Panc1 (cell line): ENCODE results near the gene OGFOD2. TPM values are rescaled to one million over a fixed set of nuclear protein-coding genes. Genes with fewer than 3 reads are reported as not detected.
A peak's percentile ranks its signal among the peaks of the same experiment; 100 is the strongest.

Source experiments
- ATAC-seq: fragments of 200-7000 bp; cut with Tn5 transposase; 2 replicates; pipeline ENCODE4 v1.9.1; 2020; ENCODE audit warnings: mild to moderate bottlenecking, moderate library complexity
- BruUV-seq: library from RNA; stranded (reverse); fragments of 400-500 nt; replicated peaks from 2 replicates; lab custom pipeline; 2021; lab: Mats Ljungman, UMichigan
- CTCF ChIA-PET: fragments of 300-600 bp; sonication (Branson Sonifier 250); formaldehyde crosslinking; loops from one replicate; lab custom pipeline; 2022; ENCODE audit warnings: antibody characterized with exemption; lab: Charles Lee
- POLR2A ChIA-PET: fragments of 300-600 bp; sonication (Branson Sonifier 250); formaldehyde crosslinking; loops from one replicate; lab custom pipeline; 2022; ENCODE audit warnings: antibody characterized with exemption; lab: Charles Lee
- DNase-seq: peaks from one replicate; pipeline ENCODE4 v3.0.0-alpha.2; 2010; ENCODE audit warnings: low read depth, low spot score
- H3K27ac ChIP-seq: 2 replicates; pipeline ENCODE4 v1.5.1; 2011; ENCODE audit warnings: mild to moderate bottlenecking, low read length, inconsistent platforms
- H3K27me3 ChIP-seq: fragments of 200-500 bp; sonication (Bioruptor generic); 2 replicates; pipeline ENCODE4 v1.6.0; 2014; ENCODE audit warnings: low read length, inconsistent platforms; ENCODE audit not compliant: control insufficient read depth, insufficient read depth
- H3K36me3 ChIP-seq: fragments of 200-500 bp; sonication (Bioruptor generic); 2 replicates; pipeline ENCODE4 v1.5.1; 2014; ENCODE audit warnings: inconsistent platforms, mild to moderate bottlenecking, low read length, moderate library complexity; ENCODE audit not compliant: control insufficient read depth, insufficient read depth
- H3K4me1 ChIP-seq: 2 replicates; pipeline ENCODE4 v1.5.1; 2011; ENCODE audit warnings: inconsistent platforms, mild to moderate bottlenecking, low read length, moderate library complexity; ENCODE audit not compliant: control insufficient read depth, insufficient read depth
- H3K4me3 ChIP-seq, 2 experiments: 2 replicates each; pipeline ENCODE4 v1.5.1; 2011 to 2012; ENCODE audit warnings: low read depth in 2 of 2, low read length in 2 of 2, mild to moderate bottlenecking in 2 of 2, inconsistent platforms in 1 of 2, moderate library complexity in 1 of 2
- H3K9me3 ChIP-seq: fragments of 200-500 bp; sonication (Bioruptor generic); 2 replicates; pipeline ENCODE4 v1.5.1; 2014; ENCODE audit warnings: low read depth, mild to moderate bottlenecking, inconsistent platforms, low read length, moderate library complexity; ENCODE audit not compliant: control insufficient read depth, insufficient read depth
- CTCF ChIP-seq: fragments of 450-650 bp; IDR thresholded peaks from 2 replicates; pipeline ENCODE4 v1.5.1; 2017; ENCODE audit warnings: mild to moderate bottlenecking
- POLR2AphosphoS5 ChIP-seq: IDR thresholded peaks from 2 replicates; pipeline ENCODE4 v1.6.1; 2012; ENCODE audit warnings: mild to moderate bottlenecking, low read depth, low read length, moderate library complexity
- SIN3A ChIP-seq: IDR thresholded peaks from 2 replicates; pipeline ENCODE4 v1.6.1; 2012; ENCODE audit warnings: low read depth, mild to moderate bottlenecking, low read length, moderate library complexity, borderline replicate concordance; ENCODE audit not compliant: insufficient read depth
- TCF7L2 ChIP-seq: IDR thresholded peaks from 2 replicates; pipeline ENCODE4 v1.6.1; 2011; ENCODE audit warnings: mild to moderate bottlenecking, low read depth, low read length, inconsistent platforms
- in situ Hi-C: cut with HindIII; loops from 2 replicates; pipeline ENCODE4 v1.10.0; 2016; ENCODE audit warnings: low sequenced_read_pairs, low pct_unique_long_range_greater_than_20kb
- intact Hi-C: fragments of 100-400 bp; cut with micrococcal nuclease; formaldehyde crosslinking; loops from one replicate; pipeline ENCODE4 v1.10.0; 2022; ENCODE audit not compliant: unreplicated experiment
- total RNA-seq: library from RNA; stranded (reverse); gene quantifications from one replicate; pipeline ENCODE4 v1.2.1, GENCODE V29; 2021; ENCODE audit not compliant: unreplicated experiment
- TF ChIP-seq, protein P1 (sequence below), 2 experiments: IDR thresholded peaks; 2 replicates each; pipeline ENCODE4 v1.6.1; 2011 to 2012; ENCODE audit warnings: low read depth in 2 of 2, control low read depth in 1 of 2, low read length in 1 of 2, mild to moderate bottlenecking in 1 of 2, moderate library complexity in 1 of 2; ENCODE audit not compliant: insufficient read depth in 1 of 2

The OGFOD2 gene
- total RNA-seq, 1 experiment from 2014 or later = 32.0 TPM

- no peak for DNase-seq
- no TSS peak for BruUV-seq
Measured at GRCh38 chr12:122944605-122945592, 30.1 kb upstream of the OGFOD2 start.

More at GRCh38 chr12:122944605-122945592, 30.1 kb upstream of the OGFOD2 start:
- Histone ChIP-seq H3K36me3 (no peaks in the 10 kb centered on the region), H3K27me3 (no peaks in the 10 kb centered on the region), H3K9me3 (no peaks in the 10 kb centered on the region), H3K4me3 (peak overlapping the region in 1 of 2 experiments; percentile 26; a peak in 1 of 4 replicates), H3K4me1 (peaks cover 54% of the 10 kb centered on the region), H3K27ac (peak overlapping the region; percentile 93)
- peak; percentile 86 for ATAC-seq
- ChIA-PET CTCF (interaction anchor here (0.7 kb wide), 2 partner anchors 51 to 131 kb away, joined by 3 read pairs; no protein-coding TSS in a partner anchor), POLR2A (interaction anchor here (0.6 to 1.4 kb wide), 4 partner anchors 58 to 126 kb away, joined by 3 to 6 read pairs (median 3); no protein-coding TSS in a partner anchor)
- intact Hi-C loops = loop anchor here (5.0 kb wide), 1 partner anchor 48 kb away; the partner anchor contains the start of gene VPS37B
- in situ Hi-C loops = no loop called here
- TF ChIP-seq SIN3A (no peak), TCF7L2 (0 out of 2 replicates have a peak, but pooled peaks have one; percentile 50), POLR2AphosphoS5 (peak; percentile 66), CTCF (no peak)
- TF ChIP-seq, protein P1, sequence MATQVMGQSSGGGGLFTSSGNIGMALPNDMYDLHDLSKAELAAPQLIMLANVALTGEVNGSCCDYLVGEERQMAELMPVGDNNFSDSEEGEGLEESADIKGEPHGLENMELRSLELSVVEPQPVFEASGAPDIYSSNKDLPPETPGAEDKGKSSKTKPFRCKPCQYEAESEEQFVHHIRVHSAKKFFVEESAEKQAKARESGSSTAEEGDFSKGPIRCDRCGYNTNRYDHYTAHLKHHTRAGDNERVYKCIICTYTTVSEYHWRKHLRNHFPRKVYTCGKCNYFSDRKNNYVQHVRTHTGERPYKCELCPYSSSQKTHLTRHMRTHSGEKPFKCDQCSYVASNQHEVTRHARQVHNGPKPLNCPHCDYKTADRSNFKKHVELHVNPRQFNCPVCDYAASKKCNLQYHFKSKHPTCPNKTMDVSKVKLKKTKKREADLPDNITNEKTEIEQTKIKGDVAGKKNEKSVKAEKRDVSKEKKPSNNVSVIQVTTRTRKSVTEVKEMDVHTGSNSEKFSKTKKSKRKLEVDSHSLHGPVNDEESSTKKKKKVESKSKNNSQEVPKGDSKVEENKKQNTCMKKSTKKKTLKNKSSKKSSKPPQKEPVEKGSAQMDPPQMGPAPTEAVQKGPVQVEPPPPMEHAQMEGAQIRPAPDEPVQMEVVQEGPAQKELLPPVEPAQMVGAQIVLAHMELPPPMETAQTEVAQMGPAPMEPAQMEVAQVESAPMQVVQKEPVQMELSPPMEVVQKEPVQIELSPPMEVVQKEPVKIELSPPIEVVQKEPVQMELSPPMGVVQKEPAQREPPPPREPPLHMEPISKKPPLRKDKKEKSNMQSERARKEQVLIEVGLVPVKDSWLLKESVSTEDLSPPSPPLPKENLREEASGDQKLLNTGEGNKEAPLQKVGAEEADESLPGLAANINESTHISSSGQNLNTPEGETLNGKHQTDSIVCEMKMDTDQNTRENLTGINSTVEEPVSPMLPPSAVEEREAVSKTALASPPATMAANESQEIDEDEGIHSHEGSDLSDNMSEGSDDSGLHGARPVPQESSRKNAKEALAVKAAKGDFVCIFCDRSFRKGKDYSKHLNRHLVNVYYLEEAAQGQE (IDR thresholded peaks at IDR 0.05; ENCODE audit: insufficient read depth in 1 of 2, low read depth in 2 of 2, low read length in 1 of 2) = no peak
